ENCODE measurements around the gene BUB1. TPM values are rescaled to one million over a fixed set of nuclear protein-coding genes. Genes with fewer than 3 reads are reported as not detected.

Gene BUB1
- polyA plus RNA-seq, 1 donor from 2014 or later, result 2.4 TPM

GRCh38 chr2:110653861-110654260 lies 24.0 kb downstream of the BUB1 start:
- H3K36me3 ChIP-seq (ENCODE audit: insufficient read depth, low read length), result no peaks in the 10 kb centered on the region
- H2AFZ ChIP-seq (ENCODE audit: low read depth, low read length), result no peak overlapping the region
- H3F3A ChIP-seq (ENCODE audit: insufficient read depth, low read length, poor library complexity, severe bottlenecking), result no peaks in the 10 kb centered on the region
- no peaks in the 10 kb centered on the region for H4K20me1 ChIP-seq (ENCODE audit: insufficient read depth)
- no peak overlapping the region for H3K4me3 ChIP-seq (ENCODE audit: low read length)
- H3K9ac ChIP-seq (ENCODE audit: low read length), result no peak overlapping the region
- TF ChIP-seq EP300 (conservative IDR thresholded peaks at IDR 0.05; ENCODE audit: poor library complexity, severe bottlenecking) (no peak), TAF1 (IDR thresholded peaks at IDR 0.05; ENCODE audit: low read depth) (no peak), REST (IDR thresholded peaks at IDR 0.05; ENCODE audit: borderline replicate concordance) (no peak), RAD21 (conservative IDR thresholded peaks at IDR 0.05) (no peak), SMC3 (conservative IDR thresholded peaks at IDR 0.05; ENCODE audit: poor library complexity) (no peak), POLR2AphosphoS5 (IDR thresholded peaks at IDR 0.05) (no peak), EZH2 (IDR thresholded peaks at IDR 0.05; ENCODE audit: borderline replicate concordance, insufficient read depth, low read length, poor library complexity, severe bottlenecking) (no peak), MXI1 (conservative IDR thresholded peaks at IDR 0.05; ENCODE audit: poor library complexity, severe bottlenecking) (no peak)
- TF ChIP-seq, protein P1, sequence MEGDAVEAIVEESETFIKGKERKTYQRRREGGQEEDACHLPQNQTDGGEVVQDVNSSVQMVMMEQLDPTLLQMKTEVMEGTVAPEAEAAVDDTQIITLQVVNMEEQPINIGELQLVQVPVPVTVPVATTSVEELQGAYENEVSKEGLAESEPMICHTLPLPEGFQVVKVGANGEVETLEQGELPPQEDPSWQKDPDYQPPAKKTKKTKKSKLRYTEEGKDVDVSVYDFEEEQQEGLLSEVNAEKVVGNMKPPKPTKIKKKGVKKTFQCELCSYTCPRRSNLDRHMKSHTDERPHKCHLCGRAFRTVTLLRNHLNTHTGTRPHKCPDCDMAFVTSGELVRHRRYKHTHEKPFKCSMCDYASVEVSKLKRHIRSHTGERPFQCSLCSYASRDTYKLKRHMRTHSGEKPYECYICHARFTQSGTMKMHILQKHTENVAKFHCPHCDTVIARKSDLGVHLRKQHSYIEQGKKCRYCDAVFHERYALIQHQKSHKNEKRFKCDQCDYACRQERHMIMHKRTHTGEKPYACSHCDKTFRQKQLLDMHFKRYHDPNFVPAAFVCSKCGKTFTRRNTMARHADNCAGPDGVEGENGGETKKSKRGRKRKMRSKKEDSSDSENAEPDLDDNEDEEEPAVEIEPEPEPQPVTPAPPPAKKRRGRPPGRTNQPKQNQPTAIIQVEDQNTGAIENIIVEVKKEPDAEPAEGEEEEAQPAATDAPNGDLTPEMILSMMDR (IDR thresholded peaks at IDR 0.05; ENCODE audit: poor library complexity, severe bottlenecking), result no peak
- no peaks in the 10 kb centered on the region for H3K9me2 ChIP-seq (ENCODE audit: insufficient read depth, low read length)
- no peaks in the 10 kb centered on the region for H3K27me3 ChIP-seq (ENCODE audit: insufficient read depth, low read depth, low read length)
- H3K79me2 ChIP-seq (replicated peaks; ENCODE audit: insufficient read depth, low read length), result no peaks in the 10 kb centered on the region
- H3K9me3 ChIP-seq (ENCODE audit: low read length), result no peaks in the 10 kb centered on the region
- H3K27ac ChIP-seq (ENCODE audit: low read length), result no peak overlapping the region
- H3K4me2 ChIP-seq (ENCODE audit: low read length), result no peak overlapping the region

- H3K36me3 ChIP-seq (ENCODE audit: insufficient read depth, low read length), result no peaks in the 10 kb centered on the region
- H3K4me3 ChIP-seq (ENCODE audit: low read length), result no peak overlapping the region
- H3K9ac ChIP-seq (ENCODE audit: low read length), result no peak overlapping the region
- H3K27ac ChIP-seq (ENCODE audit: low read length), result no peak overlapping the region
- no peaks in the 10 kb centered on the region for H3F3A ChIP-seq (ENCODE audit: insufficient read depth, low read length, poor library complexity, severe bottlenecking)
- H3K27me3 ChIP-seq (ENCODE audit: insufficient read depth, low read depth, low read length), result no peaks in the 10 kb centered on the region
- no peaks in the 10 kb centered on the region for H4K20me1 ChIP-seq (ENCODE audit: insufficient read depth)
- no peaks in the 10 kb centered on the region for H3K79me2 ChIP-seq (replicated peaks; ENCODE audit: insufficient read depth, low read length)
- no peak overlapping the region for H3K4me2 ChIP-seq (ENCODE audit: low read length)
- H3K9me2 ChIP-seq (ENCODE audit: insufficient read depth, low read length), result no peaks in the 10 kb centered on the region
- TF ChIP-seq MXI1 (conservative IDR thresholded peaks at IDR 0.05; ENCODE audit: poor library complexity, severe bottlenecking) (no peak), SMC3 (conservative IDR thresholded peaks at IDR 0.05; ENCODE audit: poor library complexity) (no peak), REST (IDR thresholded peaks at IDR 0.05; ENCODE audit: borderline replicate concordance) (no peak), EP300 (conservative IDR thresholded peaks at IDR 0.05; ENCODE audit: poor library complexity, severe bottlenecking) (no peak)
- H3K9me3 ChIP-seq (ENCODE audit: low read length), result no peaks in the 10 kb centered on the region
- H2AFZ ChIP-seq (ENCODE audit: low read depth, low read length), result no peak overlapping the region
These were observed 27.5 kb downstream of the BUB1 start for GRCh38 chr2:110650346-110650745.
